OCI-LY1 (cell line): Measurements from ENCODE around the gene HCN4.

Source experiments
- H2AFZ ChIP-seq: fragments of 200-600 bp; sonication (generic), shearing (Covaris generic); 2 replicates; pipeline ENCODE4 v1.6.0; 2014; ENCODE audit warnings: antibody characterized with exemption, mild to moderate bottlenecking, low read length
- H3F3A ChIP-seq: fragments of 200-600 bp; sonication (generic), shearing (Covaris generic); 2 replicates; pipeline ENCODE4 v1.6.0; 2014; ENCODE audit warnings: mild to moderate bottlenecking, antibody characterized with exemption, low read length, moderate library complexity; ENCODE audit not compliant: insufficient read depth
- H3K27ac ChIP-seq: fragments of 200-600 bp; sonication (generic); 2 replicates; pipeline ENCODE4 v1.5.1; 2014; ENCODE audit warnings: low read length, mixed run types, mild to moderate bottlenecking, low read depth; ENCODE audit not compliant: poor library complexity, severe bottlenecking
- H3K27me3 ChIP-seq: fragments of 200-600 bp; sonication (generic); 2 replicates; pipeline ENCODE4 v1.6.0; 2014; ENCODE audit warnings: antibody characterized with exemption, mild to moderate bottlenecking, low read length, moderate library complexity; ENCODE audit not compliant: insufficient read depth
- H3K36me3 ChIP-seq: fragments of 200-600 bp; sonication (generic); 2 replicates; pipeline ENCODE4 v1.6.1; 2014; ENCODE audit warnings: mild to moderate bottlenecking, antibody characterized with exemption, low read length, moderate library complexity, mixed read lengths; ENCODE audit not compliant: insufficient read depth
- H3K4me1 ChIP-seq: fragments of 200-600 bp; sonication (generic); 2 replicates; pipeline ENCODE4 v1.5.1; 2014; ENCODE audit warnings: mild to moderate bottlenecking, low read length, moderate library complexity; ENCODE audit not compliant: insufficient read depth, severe bottlenecking
- H3K4me2 ChIP-seq: fragments of 200-600 bp; sonication (generic), shearing (Covaris generic); 2 replicates; pipeline ENCODE4 v1.6.1; 2014; ENCODE audit warnings: low read length
- H3K4me3 ChIP-seq: fragments of 200-600 bp; sonication (generic); 2 replicates; pipeline ENCODE4 v1.5.1; 2014; ENCODE audit warnings: low read length, low read depth, mild to moderate bottlenecking, mixed read lengths; ENCODE audit not compliant: poor library complexity, severe bottlenecking
- H3K79me2 ChIP-seq: fragments of 200-600 bp; shearing (Covaris generic); 2 replicates; pipeline ENCODE4 v1.6.1; 2016; ENCODE audit warnings: mixed run types, low read length, mixed read lengths; ENCODE audit not compliant: insufficient read depth
- H3K9ac ChIP-seq: fragments of 200-600 bp; sonication (generic), shearing (Covaris generic); 2 replicates; pipeline ENCODE4 v1.6.1; 2014; ENCODE audit warnings: mild to moderate bottlenecking, low read length, mixed read lengths
- H3K9me2 ChIP-seq: fragments of 200-600 bp; sonication (generic), shearing (Covaris generic); 2 replicates; pipeline ENCODE4 v1.6.1; 2014; ENCODE audit warnings: low read depth, mild to moderate bottlenecking, low read length, mixed read lengths
- H3K9me3 ChIP-seq: fragments of 200-600 bp; shearing (Covaris generic); 2 replicates; pipeline ENCODE4 v1.6.1; 2014; ENCODE audit warnings: low read length, mixed read lengths
- H4K20me1 ChIP-seq: fragments of 200-600 bp; sonication (generic), shearing (Covaris generic); 2 replicates; pipeline ENCODE4 v1.6.0; 2016; ENCODE audit warnings: mild to moderate bottlenecking, low read length; ENCODE audit not compliant: insufficient read depth
- EZH2 ChIP-seq: fragments of 200-600 bp; sonication (generic), shearing (Covaris generic); IDR thresholded peaks from 2 replicates; pipeline ENCODE4 v1.8.0; 2017; ENCODE audit warnings: borderline replicate concordance, mixed run types, mild to moderate bottlenecking, antibody characterized with exemption, low read length, moderate library complexity, mixed read lengths
- TF ChIP-seq, protein P1 (sequence below): fragments of 200-600 bp; sonication (generic), shearing (Covaris generic); IDR thresholded peaks from 2 replicates; pipeline ENCODE4 v1.5.1; 2017; ENCODE audit warnings: mild to moderate bottlenecking, antibody characterized with exemption, low read length, moderate library complexity, mixed read lengths

The HCN4 gene

GRCh38 chr15:73323956-73324355, 44.8 kb downstream of the HCN4 start:
- H3K9me3 ChIP-seq: no peaks in the 10 kb centered on the region
- H2AFZ ChIP-seq: no peak overlapping the region
- H4K20me1 ChIP-seq: no peaks in the 10 kb centered on the region
- H3K79me2 ChIP-seq: no peaks in the 10 kb centered on the region
- H3K36me3 ChIP-seq: no peaks in the 10 kb centered on the region
- TF ChIP-seq, protein P1, sequence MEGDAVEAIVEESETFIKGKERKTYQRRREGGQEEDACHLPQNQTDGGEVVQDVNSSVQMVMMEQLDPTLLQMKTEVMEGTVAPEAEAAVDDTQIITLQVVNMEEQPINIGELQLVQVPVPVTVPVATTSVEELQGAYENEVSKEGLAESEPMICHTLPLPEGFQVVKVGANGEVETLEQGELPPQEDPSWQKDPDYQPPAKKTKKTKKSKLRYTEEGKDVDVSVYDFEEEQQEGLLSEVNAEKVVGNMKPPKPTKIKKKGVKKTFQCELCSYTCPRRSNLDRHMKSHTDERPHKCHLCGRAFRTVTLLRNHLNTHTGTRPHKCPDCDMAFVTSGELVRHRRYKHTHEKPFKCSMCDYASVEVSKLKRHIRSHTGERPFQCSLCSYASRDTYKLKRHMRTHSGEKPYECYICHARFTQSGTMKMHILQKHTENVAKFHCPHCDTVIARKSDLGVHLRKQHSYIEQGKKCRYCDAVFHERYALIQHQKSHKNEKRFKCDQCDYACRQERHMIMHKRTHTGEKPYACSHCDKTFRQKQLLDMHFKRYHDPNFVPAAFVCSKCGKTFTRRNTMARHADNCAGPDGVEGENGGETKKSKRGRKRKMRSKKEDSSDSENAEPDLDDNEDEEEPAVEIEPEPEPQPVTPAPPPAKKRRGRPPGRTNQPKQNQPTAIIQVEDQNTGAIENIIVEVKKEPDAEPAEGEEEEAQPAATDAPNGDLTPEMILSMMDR: no peak
- TF ChIP-seq EZH2: no peak
- H3K4me3 ChIP-seq: no peak overlapping the region
- no peak overlapping the region for H3K27ac ChIP-seq
- no peaks in the 10 kb centered on the region for H3K27me3 ChIP-seq
- no peak overlapping the region for H3K9ac ChIP-seq
- no peaks in the 10 kb centered on the region for H3K9me2 ChIP-seq
- H3F3A ChIP-seq: no peaks in the 10 kb centered on the region
- H3K4me1 ChIP-seq: no peaks in the 10 kb centered on the region
- no peak overlapping the region for H3K4me2 ChIP-seq

- no peaks in the 10 kb centered on the region for H3K27me3 ChIP-seq
- no peaks in the 10 kb centered on the region for H3K4me1 ChIP-seq
- no peaks in the 10 kb centered on the region for H3K79me2 ChIP-seq
- H2AFZ ChIP-seq: no peak overlapping the region
- no peak overlapping the region for H3K4me3 ChIP-seq
- H4K20me1 ChIP-seq: no peaks in the 10 kb centered on the region
- no peaks in the 10 kb centered on the region for H3F3A ChIP-seq
- H3K4me2 ChIP-seq: no peak overlapping the region
- H3K9ac ChIP-seq: no peak overlapping the region
- H3K9me2 ChIP-seq: no peaks in the 10 kb centered on the region
- TF ChIP-seq EZH2: no peak
- TF ChIP-seq, protein P1: no peak
- no peak overlapping the region for H3K27ac ChIP-seq
- H3K9me3 ChIP-seq: no peaks in the 10 kb centered on the region
- no peaks in the 10 kb centered on the region for H3K36me3 ChIP-seq
Observed at GRCh38 chr15:73323374-73323955, 45.3 kb downstream of the HCN4 start.

DNA sequence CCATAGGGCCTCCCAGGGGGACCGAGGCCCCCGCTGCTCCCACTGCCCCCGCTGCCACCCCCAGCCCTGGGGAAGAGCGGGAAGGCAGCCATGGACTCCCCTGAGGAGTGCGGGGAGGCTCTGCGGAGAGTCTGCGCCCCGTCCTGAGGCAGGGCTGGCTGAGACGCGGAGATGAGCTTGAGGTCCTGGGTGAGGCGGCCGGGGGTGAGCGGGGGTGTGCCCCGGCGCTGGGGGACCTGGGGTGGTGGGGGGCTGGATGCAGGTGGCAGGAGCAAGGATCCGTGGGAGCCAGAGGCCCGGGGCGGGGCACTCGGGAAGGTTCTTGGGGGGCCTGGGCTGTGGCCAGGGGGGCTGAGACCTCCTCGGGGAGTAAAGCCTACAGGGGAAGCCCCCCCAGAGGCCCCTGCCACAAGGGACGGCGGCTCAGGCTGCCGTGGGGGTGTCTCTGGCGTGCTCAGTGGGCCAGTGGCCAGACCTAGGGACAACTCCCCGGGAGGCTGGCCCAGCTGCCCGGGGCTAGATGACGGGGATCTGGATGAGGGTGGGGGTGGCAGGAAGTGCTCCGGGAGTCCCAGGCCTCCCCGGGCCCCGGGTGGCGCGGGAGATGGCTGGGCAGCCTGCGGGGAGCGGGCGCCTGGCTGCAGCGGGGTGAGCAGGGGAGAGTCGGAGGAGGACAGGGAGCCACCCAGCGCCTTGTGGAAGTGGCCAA, 45.9 kb downstream of the HCN4 start:
- Histone ChIP-seq H3K27me3 (no peaks in the 10 kb centered on the region), H3K27ac (no peak overlapping the region), H3K9me3 (no peaks in the 10 kb centered on the region), H3K4me3 (no peak overlapping the region), H3K4me2 (no peak overlapping the region), H3K9ac (no peak overlapping the region), H3K9me2 (no peaks in the 10 kb centered on the region), H2AFZ (no peak overlapping the region), H3K79me2 (no peaks in the 10 kb centered on the region), H3F3A (no peaks in the 10 kb centered on the region), H4K20me1 (no peaks in the 10 kb centered on the region), H3K36me3 (no peaks in the 10 kb centered on the region), H3K4me1 (no peaks in the 10 kb centered on the region)
- no peak for TF ChIP-seq EZH2
- TF ChIP-seq, protein P1: no peak
